GM12878 (cell line): ENCODE results near the gene MGAT4C.

Experiments used
- CEBPB ChIP-seq, 2 experiments: fragments of 150-350 bp in 1 of 2; IDR thresholded peaks; 2 replicates each; pipeline ENCODE4 v1.6.1; 2012 to 2014; ENCODE audit warnings: low read depth in 2 of 2, low read length in 2 of 2, borderline replicate concordance in 1 of 2, inconsistent platforms in 1 of 2
- NR2C1 ChIP-seq: fragments of 450-650 bp; IDR thresholded peaks from 2 replicates; pipeline ENCODE4 v1.6.1; 2017; ENCODE audit warnings: antibody characterized with exemption, mild to moderate bottlenecking, moderate library complexity
- POLR2AphosphoS5 ChIP-seq: IDR thresholded peaks from 2 replicates; pipeline ENCODE4 v1.6.1; 2011; ENCODE audit warnings: mild to moderate bottlenecking, low read length, inconsistent platforms
- SIN3A ChIP-seq: IDR thresholded peaks from 2 replicates; pipeline ENCODE4 v1.6.1; 2012; ENCODE audit warnings: low read depth, low read length, improper control_type of control experiment
- SMC3 ChIP-seq: IDR thresholded peaks from 2 replicates; pipeline ENCODE4 v1.6.1; 2011; ENCODE audit warnings: low read length, improper control_type of control experiment, borderline replicate concordance
- TAF1 ChIP-seq: IDR thresholded peaks from 2 replicates; pipeline ENCODE4 v1.6.1; 2011; ENCODE audit warnings: mild to moderate bottlenecking, low read depth, low read length, borderline replicate concordance
- TF ChIP-seq, protein P1 (sequence below), 3 experiments: IDR thresholded peaks in 2 of 3; conservative IDR thresholded peaks in 1 of 3; 2 replicates each; pipeline ENCODE4 v1.5.1; 2011; ENCODE audit warnings: low read depth in 3 of 3, low read length in 3 of 3, mild to moderate bottlenecking in 3 of 3, control low read depth in 2 of 3, moderate library complexity in 2 of 3, inconsistent platforms in 1 of 3, mixed read lengths in 1 of 3; ENCODE audit not compliant: control insufficient read depth in 2 of 3, insufficient read depth in 1 of 3; ENCODE audit errors: extremely low read depth in 1 of 3
- TF ChIP-seq, protein P2 (sequence below): IDR thresholded peaks from 2 replicates; pipeline ENCODE4 v1.6.1; 2011; ENCODE audit warnings: mild to moderate bottlenecking, low read depth, low read length, moderate library complexity; ENCODE audit not compliant: insufficient replicate concordance
- TF ChIP-seq, protein P3 (sequence below): IDR thresholded peaks from 2 replicates; pipeline ENCODE4 v1.6.1; 2011; ENCODE audit warnings: low read depth, mild to moderate bottlenecking, low read length, moderate library complexity, borderline replicate concordance; ENCODE audit errors: extremely low read depth
- TF ChIP-seq, protein P4 (sequence below): fragments of 450-650 bp; IDR thresholded peaks from 2 replicates; pipeline ENCODE4 v1.6.1; 2017; ENCODE audit warnings: borderline replicate concordance

DNA sequence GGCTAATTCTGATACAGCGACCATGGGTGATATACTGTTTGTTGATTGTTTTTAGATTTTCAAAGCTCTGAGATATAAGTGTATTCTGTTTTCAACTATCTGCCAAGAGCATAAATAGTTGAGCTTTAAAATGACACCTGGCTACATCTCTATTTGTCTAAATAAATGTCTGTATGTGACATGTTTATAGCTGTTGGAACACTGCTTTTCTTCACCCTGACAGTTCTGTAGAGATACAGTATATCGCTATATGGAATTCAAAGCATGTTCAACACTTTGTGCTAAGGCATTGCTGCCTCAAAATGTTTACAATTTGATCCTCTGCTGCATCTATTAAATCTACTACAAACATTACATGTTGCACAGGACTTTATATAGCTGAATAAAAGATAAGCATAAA is 27.4 kb upstream of the MGAT4C start:
- TF ChIP-seq SIN3A = no peak
- TF ChIP-seq, protein P1, sequence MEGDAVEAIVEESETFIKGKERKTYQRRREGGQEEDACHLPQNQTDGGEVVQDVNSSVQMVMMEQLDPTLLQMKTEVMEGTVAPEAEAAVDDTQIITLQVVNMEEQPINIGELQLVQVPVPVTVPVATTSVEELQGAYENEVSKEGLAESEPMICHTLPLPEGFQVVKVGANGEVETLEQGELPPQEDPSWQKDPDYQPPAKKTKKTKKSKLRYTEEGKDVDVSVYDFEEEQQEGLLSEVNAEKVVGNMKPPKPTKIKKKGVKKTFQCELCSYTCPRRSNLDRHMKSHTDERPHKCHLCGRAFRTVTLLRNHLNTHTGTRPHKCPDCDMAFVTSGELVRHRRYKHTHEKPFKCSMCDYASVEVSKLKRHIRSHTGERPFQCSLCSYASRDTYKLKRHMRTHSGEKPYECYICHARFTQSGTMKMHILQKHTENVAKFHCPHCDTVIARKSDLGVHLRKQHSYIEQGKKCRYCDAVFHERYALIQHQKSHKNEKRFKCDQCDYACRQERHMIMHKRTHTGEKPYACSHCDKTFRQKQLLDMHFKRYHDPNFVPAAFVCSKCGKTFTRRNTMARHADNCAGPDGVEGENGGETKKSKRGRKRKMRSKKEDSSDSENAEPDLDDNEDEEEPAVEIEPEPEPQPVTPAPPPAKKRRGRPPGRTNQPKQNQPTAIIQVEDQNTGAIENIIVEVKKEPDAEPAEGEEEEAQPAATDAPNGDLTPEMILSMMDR (IDR thresholded peaks at IDR 0.05 in 2 of 3, conservative IDR thresholded peaks at IDR 0.05 in 1 of 3; ENCODE audit: control insufficient read depth in 2 of 3, extremely low read depth in 1 of 3, insufficient read depth in 1 of 3, low read depth in 3 of 3, low read length in 3 of 3) = no peak
- no peak for TF ChIP-seq POLR2AphosphoS5
- TF ChIP-seq SMC3 = no peak
- TF ChIP-seq, protein P2, sequence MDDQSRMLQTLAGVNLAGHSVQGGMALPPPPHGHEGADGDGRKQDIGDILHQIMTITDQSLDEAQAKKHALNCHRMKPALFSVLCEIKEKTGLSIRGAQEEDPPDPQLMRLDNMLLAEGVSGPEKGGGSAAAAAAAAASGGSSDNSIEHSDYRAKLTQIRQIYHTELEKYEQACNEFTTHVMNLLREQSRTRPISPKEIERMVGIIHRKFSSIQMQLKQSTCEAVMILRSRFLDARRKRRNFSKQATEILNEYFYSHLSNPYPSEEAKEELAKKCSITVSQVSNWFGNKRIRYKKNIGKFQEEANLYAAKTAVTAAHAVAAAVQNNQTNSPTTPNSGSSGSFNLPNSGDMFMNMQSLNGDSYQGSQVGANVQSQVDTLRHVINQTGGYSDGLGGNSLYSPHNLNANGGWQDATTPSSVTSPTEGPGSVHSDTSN = no peak
- TF ChIP-seq NR2C1 = no peak
- TF ChIP-seq, protein P3, sequence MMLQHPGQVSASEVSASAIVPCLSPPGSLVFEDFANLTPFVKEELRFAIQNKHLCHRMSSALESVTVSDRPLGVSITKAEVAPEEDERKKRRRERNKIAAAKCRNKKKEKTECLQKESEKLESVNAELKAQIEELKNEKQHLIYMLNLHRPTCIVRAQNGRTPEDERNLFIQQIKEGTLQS = no peak
- TF ChIP-seq, protein P4, sequence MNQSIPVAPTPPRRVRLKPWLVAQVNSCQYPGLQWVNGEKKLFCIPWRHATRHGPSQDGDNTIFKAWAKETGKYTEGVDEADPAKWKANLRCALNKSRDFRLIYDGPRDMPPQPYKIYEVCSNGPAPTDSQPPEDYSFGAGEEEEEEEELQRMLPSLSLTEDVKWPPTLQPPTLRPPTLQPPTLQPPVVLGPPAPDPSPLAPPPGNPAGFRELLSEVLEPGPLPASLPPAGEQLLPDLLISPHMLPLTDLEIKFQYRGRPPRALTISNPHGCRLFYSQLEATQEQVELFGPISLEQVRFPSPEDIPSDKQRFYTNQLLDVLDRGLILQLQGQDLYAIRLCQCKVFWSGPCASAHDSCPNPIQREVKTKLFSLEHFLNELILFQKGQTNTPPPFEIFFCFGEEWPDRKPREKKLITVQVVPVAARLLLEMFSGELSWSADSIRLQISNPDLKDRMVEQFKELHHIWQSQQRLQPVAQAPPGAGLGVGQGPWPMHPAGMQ = no peak
- no peak for TF ChIP-seq CEBPB (IDR thresholded peaks at IDR 0.05; ENCODE audit: borderline replicate concordance in 1 of 2, low read depth in 2 of 2, low read length in 2 of 2)
- no peak for TF ChIP-seq TAF1
